Ishikawa (cell line): ENCODE data around the gene ASB14.

Source experiments
- CEBPB ChIP-seq: IDR thresholded peaks from 2 replicates; pipeline ENCODE4 v1.6.1; 2012
- CREB1 ChIP-seq: IDR thresholded peaks from 2 replicates; pipeline ENCODE4 v1.6.1; 2012; ENCODE audit warnings: low read depth
- EGR1 ChIP-seq: IDR thresholded peaks from 2 replicates; pipeline ENCODE4 v1.6.1; 2012
- EP300 ChIP-seq: IDR thresholded peaks from 2 replicates; pipeline ENCODE4 v1.6.1; 2012; ENCODE audit warnings: borderline replicate concordance
- FOXM1 ChIP-seq: IDR thresholded peaks from 2 replicates; pipeline ENCODE4 v1.6.1; 2012; ENCODE audit warnings: low read depth, borderline replicate concordance
- MAX ChIP-seq: IDR thresholded peaks from 2 replicates; pipeline ENCODE4 v1.6.1; 2012
- NFIC ChIP-seq: IDR thresholded peaks from 2 replicates; pipeline ENCODE4 v1.6.1; 2012
- RAD21 ChIP-seq: IDR thresholded peaks from 2 replicates; pipeline ENCODE4 v1.6.1; 2012; ENCODE audit warnings: low read depth
- REST ChIP-seq: IDR thresholded peaks from 2 replicates; pipeline ENCODE4 v1.6.1; 2012; ENCODE audit warnings: low read depth, mild to moderate bottlenecking
- TAF1 ChIP-seq: IDR thresholded peaks from 2 replicates; pipeline ENCODE4 v1.6.1; 2012; ENCODE audit warnings: low read depth, mild to moderate bottlenecking
- TCF12 ChIP-seq: IDR thresholded peaks from 2 replicates; pipeline ENCODE4 v1.6.1; 2012; ENCODE audit warnings: low read depth
- TEAD4 ChIP-seq: IDR thresholded peaks from 2 replicates; pipeline ENCODE4 v1.6.1; 2012
- USF1 ChIP-seq: IDR thresholded peaks from 2 replicates; pipeline ENCODE4 v1.6.1; 2012
- YY1 ChIP-seq: IDR thresholded peaks from 2 replicates; pipeline ENCODE4 v1.6.1; 2012; ENCODE audit warnings: low read depth
- ZBTB7A ChIP-seq: IDR thresholded peaks from 2 replicates; pipeline ENCODE4 v1.6.1; 2012; ENCODE audit warnings: low read depth

The ASB14 gene

GRCh38 chr3:57292159-57292896 lies at the start of gene ASB14:
ASB14 (minus strand) TSS chr3:57292685; CDS start chr3:57292033, 652 bp downstream.
- TF ChIP-seq MAX (no peak), TCF12 (no peak), USF1 (no peak), TAF1 (no peak), EP300 (no peak), FOXM1 (no peak), CREB1 (no peak), CEBPB (no peak), TEAD4 (no peak), REST (no peak), RAD21 (no peak), NFIC (no peak), EGR1 (no peak), YY1 (no peak), ZBTB7A (no peak)

GRCh38 chr3:57335283-57335938 lies 42.9 kb upstream of the ASB14 start:
- no peak for TF ChIP-seq FOXM1
- TF ChIP-seq TAF1 = no peak
- no peak for TF ChIP-seq YY1
- no peak for TF ChIP-seq ZBTB7A
- no peak for TF ChIP-seq EP300
- TF ChIP-seq CEBPB = no peak
- TF ChIP-seq USF1 = no peak

- TF ChIP-seq RAD21 = 0 out of 2 replicates have a peak, but pooled peaks have one; percentile 1
- no peak for TF ChIP-seq MAX
These were observed 38.7 kb upstream of the ASB14 start for GRCh38 chr3:57331078-57331610.

GRCh38 chr3:57314204-57314603 lies 21.7 kb upstream of the ASB14 start:
- TF ChIP-seq USF1 (no peak), TAF1 (no peak), TEAD4 (no peak), REST (no peak), EP300 (no peak), CEBPB (no peak), TCF12 (no peak), ZBTB7A (no peak), FOXM1 (no peak), EGR1 (no peak), YY1 (no peak), MAX (no peak), RAD21 (no peak), NFIC (no peak), CREB1 (no peak)

- no peak for TF ChIP-seq MAX
- no peak for TF ChIP-seq CREB1
- no peak for TF ChIP-seq USF1
- no peak for TF ChIP-seq EGR1
- no peak for TF ChIP-seq REST
- no peak for TF ChIP-seq YY1
These were observed 17.4 kb upstream of the ASB14 start for GRCh38 chr3:57309769-57310360.
